Measurements from ENCODE around the gene UPK1A.

GRCh38 chr19:35712567-35713505 is 46.5 kb downstream of the UPK1A start:
- TF ChIP-seq, protein P1, sequence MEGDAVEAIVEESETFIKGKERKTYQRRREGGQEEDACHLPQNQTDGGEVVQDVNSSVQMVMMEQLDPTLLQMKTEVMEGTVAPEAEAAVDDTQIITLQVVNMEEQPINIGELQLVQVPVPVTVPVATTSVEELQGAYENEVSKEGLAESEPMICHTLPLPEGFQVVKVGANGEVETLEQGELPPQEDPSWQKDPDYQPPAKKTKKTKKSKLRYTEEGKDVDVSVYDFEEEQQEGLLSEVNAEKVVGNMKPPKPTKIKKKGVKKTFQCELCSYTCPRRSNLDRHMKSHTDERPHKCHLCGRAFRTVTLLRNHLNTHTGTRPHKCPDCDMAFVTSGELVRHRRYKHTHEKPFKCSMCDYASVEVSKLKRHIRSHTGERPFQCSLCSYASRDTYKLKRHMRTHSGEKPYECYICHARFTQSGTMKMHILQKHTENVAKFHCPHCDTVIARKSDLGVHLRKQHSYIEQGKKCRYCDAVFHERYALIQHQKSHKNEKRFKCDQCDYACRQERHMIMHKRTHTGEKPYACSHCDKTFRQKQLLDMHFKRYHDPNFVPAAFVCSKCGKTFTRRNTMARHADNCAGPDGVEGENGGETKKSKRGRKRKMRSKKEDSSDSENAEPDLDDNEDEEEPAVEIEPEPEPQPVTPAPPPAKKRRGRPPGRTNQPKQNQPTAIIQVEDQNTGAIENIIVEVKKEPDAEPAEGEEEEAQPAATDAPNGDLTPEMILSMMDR (IDR thresholded peaks at IDR 0.05), result no peak
- TF ChIP-seq EZH2 (IDR thresholded peaks at IDR 0.05; ENCODE audit: borderline replicate concordance, insufficient read depth, low read depth, low read length, poor library complexity, severe bottlenecking), result no peak

Measured in B cell (primary cell).